ENCODE results near the gene GON4L.
A peak's percentile ranks its signal among the peaks of the same experiment; 100 is the strongest.
"Not testable (repeated sequence)": the region's sequence is repeated elsewhere in the genome, so short reads cannot be mapped to it uniquely, and the experiment has no call there.

GON4L gene

DNA sequence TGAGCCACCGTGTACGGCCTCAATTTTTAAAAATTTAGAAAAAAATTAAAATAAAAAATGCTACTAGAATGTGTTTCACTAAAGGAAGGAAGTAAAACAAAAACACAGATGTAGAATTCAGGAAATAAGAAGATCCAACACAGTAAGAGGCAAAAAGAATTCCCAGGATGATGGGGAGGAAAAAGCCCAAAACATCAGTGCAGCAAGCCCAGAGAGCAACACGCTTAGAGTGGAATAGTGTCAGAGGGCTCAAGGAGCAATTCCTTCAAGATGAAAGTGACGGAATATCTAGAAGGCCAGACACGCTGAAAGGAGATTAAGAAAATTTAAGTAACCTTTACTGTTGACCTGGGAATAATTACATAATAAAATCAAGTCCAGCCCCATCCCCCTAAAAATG, 87.8 kb downstream of the GON4L start:
- Histone ChIP-seq H3K9me3 (ENCODE audit: control insufficient read depth, low read length) (no peaks in the 10 kb centered on the region), H4K8ac (ENCODE audit: low read length) (no peak overlapping the region), H2AK5ac (ENCODE audit: low read length, severe bottlenecking) (no peak overlapping the region), H3K27ac (ENCODE audit: low read length, poor library complexity, severe bottlenecking) (no peak overlapping the region), H3K36me3 (ENCODE audit: control insufficient read depth in 1 of 2, insufficient read depth in 2 of 2, low read depth in 1 of 2, low read length in 2 of 2) (peaks cover 54 to 91% of the 10 kb centered on the region in 2 experiments), H2BK5ac (ENCODE audit: low read depth, low read length, poor library complexity, severe bottlenecking) (no peak overlapping the region), H2BK120ac (ENCODE audit: low read depth, low read length) (no peak overlapping the region), H3K4me2 (ENCODE audit: low read length, poor library complexity, severe bottlenecking) (no peak overlapping the region), H3K18ac (ENCODE audit: low read depth in 1 of 2, low read length in 2 of 2) (no peak overlapping the region), H3K4me1 (ENCODE audit: control insufficient read depth, insufficient read depth, low read depth, low read length) (no peaks in the 10 kb centered on the region), H2BK15ac (ENCODE audit: low read depth, poor library complexity, severe bottlenecking) (no peak overlapping the region), H3K4me3 (ENCODE audit: insufficient read depth in 1 of 2, low read depth in 1 of 2, low read length in 2 of 2) (no peak overlapping the region), H3K79me1 (replicated peaks; ENCODE audit: low read length, poor library complexity, severe bottlenecking) (peaks cover 5% of the 10 kb centered on the region), H3K14ac (ENCODE audit: low read length in 2 of 2) (no peak overlapping the region), H3K23ac (ENCODE audit: low read length in 2 of 2) (no peak overlapping the region), H2AFZ (ENCODE audit: low read depth, low read length) (no peak overlapping the region), H2BK12ac (ENCODE audit: low read length in 2 of 2) (no peak overlapping the region), H3K9ac (ENCODE audit: low read length) (no peak overlapping the region), H3K27me3 (ENCODE audit: control insufficient read depth in 1 of 2, insufficient read depth in 1 of 2, low read length in 2 of 2) (no peaks in the 10 kb centered on the region), H4K91ac (ENCODE audit: low read length) (no peak overlapping the region), H3K4ac (ENCODE audit: low read depth in 1 of 2, low read length in 2 of 2) (no peak overlapping the region)
- no peak for DNase-seq
- WGBS, result 100% methylated on average over 1 of the region's 5 CpGs

- not testable (repeated sequence) for H3K27ac ChIP-seq (ENCODE audit: low read length, poor library complexity, severe bottlenecking); H2AFZ ChIP-seq (ENCODE audit: low read depth, low read length); H2BK12ac ChIP-seq (ENCODE audit: low read length in 2 of 2); H2BK15ac ChIP-seq (ENCODE audit: low read depth, poor library complexity, severe bottlenecking); H4K91ac ChIP-seq (ENCODE audit: low read length); H2BK120ac ChIP-seq (ENCODE audit: low read depth, low read length); H4K8ac ChIP-seq (ENCODE audit: low read length); H3K18ac ChIP-seq (ENCODE audit: low read depth in 1 of 2, low read length in 2 of 2); H2BK5ac ChIP-seq (ENCODE audit: low read depth, low read length, poor library complexity, severe bottlenecking); H3K79me1 ChIP-seq (replicated peaks; ENCODE audit: low read length, poor library complexity, severe bottlenecking); H3K4me3 ChIP-seq (ENCODE audit: insufficient read depth in 1 of 2, low read depth in 1 of 2, low read length in 2 of 2); H3K27me3 ChIP-seq (ENCODE audit: control insufficient read depth in 1 of 2, insufficient read depth in 1 of 2, low read length in 2 of 2); H2AK5ac ChIP-seq (ENCODE audit: low read length, severe bottlenecking); DNase-seq; H3K9ac ChIP-seq (ENCODE audit: low read length); H3K4ac ChIP-seq (ENCODE audit: low read depth in 1 of 2, low read length in 2 of 2); H3K23ac ChIP-seq (ENCODE audit: low read length in 2 of 2); H3K4me1 ChIP-seq (ENCODE audit: control insufficient read depth, insufficient read depth, low read depth, low read length); H3K4me2 ChIP-seq (ENCODE audit: low read length, poor library complexity, severe bottlenecking); H3K9me3 ChIP-seq (ENCODE audit: control insufficient read depth, low read length); H3K14ac ChIP-seq (ENCODE audit: low read length in 2 of 2)
- H3K36me3 ChIP-seq (ENCODE audit: control insufficient read depth in 1 of 2, insufficient read depth in 2 of 2, low read depth in 1 of 2, low read length in 2 of 2), result peaks cover 60 to 78% of the 10 kb centered on the region in 2 experiments
- 100% methylated on average over 1 of the region's 5 CpGs for WGBS
Observed at GRCh38 chr1:155767399-155767989, 89.5 kb downstream of the GON4L start.

DNA sequence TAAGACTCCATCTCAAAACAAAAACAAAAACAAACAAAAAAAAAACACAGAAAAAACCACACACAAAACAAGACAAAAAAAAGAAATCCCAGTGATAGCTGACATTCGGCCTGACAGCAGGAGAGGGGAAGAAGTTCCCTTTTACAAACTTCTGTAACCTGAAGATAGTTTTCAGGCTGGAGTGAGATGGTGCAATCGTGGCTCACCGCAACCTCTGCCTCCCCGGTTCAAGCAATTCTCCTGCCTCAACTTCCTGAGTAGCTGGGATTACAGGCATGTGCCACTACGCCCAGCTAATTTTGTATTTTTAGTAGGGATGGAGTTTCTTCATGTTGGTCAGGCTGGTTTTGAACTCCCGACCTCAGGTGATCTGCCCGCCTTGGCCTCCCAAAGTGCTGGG, 93.0 kb downstream of the GON4L start:
- not testable (repeated sequence) for H3K4me1 ChIP-seq (ENCODE audit: control insufficient read depth, insufficient read depth, low read depth, low read length); H3K4ac ChIP-seq (ENCODE audit: low read depth in 1 of 2, low read length in 2 of 2); H3K27me3 ChIP-seq (ENCODE audit: control insufficient read depth in 1 of 2, insufficient read depth in 1 of 2, low read length in 2 of 2); H2AFZ ChIP-seq (ENCODE audit: low read depth, low read length); H3K79me1 ChIP-seq (replicated peaks; ENCODE audit: low read length, poor library complexity, severe bottlenecking); H3K4me3 ChIP-seq (ENCODE audit: insufficient read depth in 1 of 2, low read depth in 1 of 2, low read length in 2 of 2); H2BK120ac ChIP-seq (ENCODE audit: low read depth, low read length); H3K14ac ChIP-seq (ENCODE audit: low read length in 2 of 2); H4K91ac ChIP-seq (ENCODE audit: low read length); H3K27ac ChIP-seq (ENCODE audit: low read length, poor library complexity, severe bottlenecking); H2AK5ac ChIP-seq (ENCODE audit: low read length, severe bottlenecking); H4K8ac ChIP-seq (ENCODE audit: low read length); DNase-seq; H2BK5ac ChIP-seq (ENCODE audit: low read depth, low read length, poor library complexity, severe bottlenecking); H3K18ac ChIP-seq (ENCODE audit: low read depth in 1 of 2, low read length in 2 of 2); H3K4me2 ChIP-seq (ENCODE audit: low read length, poor library complexity, severe bottlenecking); H3K9me3 ChIP-seq (ENCODE audit: control insufficient read depth, low read length); H2BK15ac ChIP-seq (ENCODE audit: low read depth, poor library complexity, severe bottlenecking); H2BK12ac ChIP-seq (ENCODE audit: low read length in 2 of 2); H3K23ac ChIP-seq (ENCODE audit: low read length in 2 of 2)
- Histone ChIP-seq H3K36me3 (ENCODE audit: control insufficient read depth in 1 of 2, insufficient read depth in 2 of 2, low read depth in 1 of 2, low read length in 2 of 2) (peaks cover 55 to 71% of the 10 kb centered on the region in 2 experiments), H3K9ac (ENCODE audit: low read length) (peak overlapping the region; percentile 42)
- WGBS, result 99% methylated on average over 7 of the region's 7 CpGs

GRCh38 chr1:155763090-155763815, 93.8 kb downstream of the GON4L start:
- not testable (repeated sequence) for H3K9me3 ChIP-seq (ENCODE audit: control insufficient read depth, low read length); H3K23ac ChIP-seq (ENCODE audit: low read length in 2 of 2); H3K4ac ChIP-seq (ENCODE audit: low read depth in 1 of 2, low read length in 2 of 2); H3K18ac ChIP-seq (ENCODE audit: low read depth in 1 of 2, low read length in 2 of 2); H3K27ac ChIP-seq (ENCODE audit: low read length, poor library complexity, severe bottlenecking); H4K8ac ChIP-seq (ENCODE audit: low read length); H3K4me1 ChIP-seq (ENCODE audit: control insufficient read depth, insufficient read depth, low read depth, low read length); H2BK15ac ChIP-seq (ENCODE audit: low read depth, poor library complexity, severe bottlenecking); H2BK12ac ChIP-seq (ENCODE audit: low read length in 2 of 2); H2AFZ ChIP-seq (ENCODE audit: low read depth, low read length); H4K91ac ChIP-seq (ENCODE audit: low read length); H3K27me3 ChIP-seq (ENCODE audit: control insufficient read depth in 1 of 2, insufficient read depth in 1 of 2, low read length in 2 of 2); H2BK5ac ChIP-seq (ENCODE audit: low read depth, low read length, poor library complexity, severe bottlenecking); H3K14ac ChIP-seq (ENCODE audit: low read length in 2 of 2); H3K4me2 ChIP-seq (ENCODE audit: low read length, poor library complexity, severe bottlenecking); H2BK120ac ChIP-seq (ENCODE audit: low read depth, low read length); H2AK5ac ChIP-seq (ENCODE audit: low read length, severe bottlenecking)
- H3K9ac ChIP-seq (ENCODE audit: low read length), result peak overlapping the region; percentile 42
- peak overlapping the region in 1 of 2 experiments; percentile 42 for H3K4me3 ChIP-seq (ENCODE audit: insufficient read depth in 1 of 2, low read depth in 1 of 2, low read length in 2 of 2)
- 93% methylated on average over 5 of the region's 6 CpGs for WGBS
- peaks cover 13% of the 10 kb centered on the region for H3K79me1 ChIP-seq (replicated peaks; ENCODE audit: low read length, poor library complexity, severe bottlenecking)
- peaks cover 60 to 73% of the 10 kb centered on the region in 2 experiments for H3K36me3 ChIP-seq (ENCODE audit: control insufficient read depth in 1 of 2, insufficient read depth in 2 of 2, low read depth in 1 of 2, low read length in 2 of 2)
- peak; percentile 89 for DNase-seq

All from mesenchymal stem cell (in vitro differentiated cells and primary cell).